K562 (cell line): Measurements from ENCODE around the gene PRRT1. TPM values are rescaled to one million over a fixed set of nuclear protein-coding genes. Genes with fewer than 3 reads are reported as not detected.
A peak's percentile ranks its signal among the peaks of the same experiment; 100 is the strongest.

ENCODE experiments used
- ATAC-seq: fragments of 200-7000 bp; cut with Tn5 transposase; 3 replicates; pipeline ENCODE4 v1.9.1; 2020; ENCODE audit warnings: moderate library complexity
- BruUV-seq: library from RNA; stranded (reverse); fragments of 400-500 nt; replicated peaks from 2 replicates; lab custom pipeline; 2021; lab: Mats Ljungman, UMichigan
- CTCF ChIA-PET: fragments of 300-600 bp; formaldehyde crosslinking; extraction: SDS; loops from one replicate; lab custom pipeline; 2021; ENCODE audit warnings: low intra/inter-chr PET ratio; lab: Yijun Ruan, JAX
- POLR2A ChIA-PET: fragments of 300-600, 350-650 bp; sonication (Branson Sonifier 250); formaldehyde crosslinking; extraction: SDS; loops from one replicate; lab custom pipeline; 2021; ENCODE audit warnings: antibody characterized with exemption, inconsistent platforms; lab: Yijun Ruan, JAX
- DNase-seq, 4 experiments: peaks; one replicate each; pipeline versions ENCODE4 v3.0.0 to v3.0.0-alpha.2; 2011 to 2018; ENCODE audit warnings: low spot score in 3 of 4, mixed read lengths in 3 of 4; ENCODE audit errors: extremely low read depth in 1 of 4
- FAIRE-seq: peaks from 2 replicates; lab custom pipeline; 2011; peaks lifted over from hg19 to GRCh38; lab: Jason Lieb, UNC
- H2AFZ ChIP-seq: 2 replicates; pipeline ENCODE4 v1.6.0; 2011; ENCODE audit warnings: low read depth, low read length, control low read depth, inconsistent platforms
- H3K27ac ChIP-seq: fragments of 200-600 bp; 3 replicates; pipeline ENCODE4 v1.8.0; 2011; ENCODE audit warnings: low read depth, mild to moderate bottlenecking, control low read depth, inconsistent platforms, low read length, moderate library complexity, mixed read lengths; ENCODE audit errors: extremely low read depth
- H3K27me3 ChIP-seq, 2 experiments: fragments of 300-600 bp in 1 of 2; 2 replicates in 1 of 2; 3 replicates in 1 of 2; pipeline versions ENCODE4 v1.6.0 to v1.8.0; 2011; ENCODE audit warnings: inconsistent platforms in 2 of 2, low read length in 2 of 2, mild to moderate bottlenecking in 1 of 2, mixed read lengths in 1 of 2, moderate library complexity in 1 of 2; ENCODE audit not compliant: control insufficient read depth in 2 of 2, insufficient read depth in 2 of 2
- H3K36me3 ChIP-seq: fragments of 300-600 bp; 3 replicates; pipeline ENCODE4 v1.8.0; 2011; ENCODE audit warnings: mild to moderate bottlenecking, low read length, inconsistent platforms; ENCODE audit not compliant: control insufficient read depth, insufficient read depth
- H3K4me1 ChIP-seq, 2 experiments: fragments of 200-600 bp in 1 of 2; replicated peaks in 1 of 2; 2 replicates in 1 of 2; 3 replicates in 1 of 2; pipeline versions ENCODE4 v1.5.1 to v1.8.0; 2011; ENCODE audit warnings: inconsistent platforms in 2 of 2, low read length in 2 of 2, mild to moderate bottlenecking in 1 of 2, mixed read lengths in 1 of 2, moderate library complexity in 1 of 2; ENCODE audit not compliant: control insufficient read depth in 2 of 2, insufficient read depth in 2 of 2
- H3K4me2 ChIP-seq: 2 replicates; pipeline ENCODE4 v1.6.1; 2011; ENCODE audit warnings: low read length, control low read depth, inconsistent platforms, mixed read lengths; ENCODE audit not compliant: insufficient read depth
- H3K4me3 ChIP-seq: fragments of 200-600 bp; sonication (generic), shearing (Covaris generic); 2 replicates; pipeline ENCODE4 v1.5.1; 2016; ENCODE audit warnings: control low read depth, inconsistent platforms
- H3K79me2 ChIP-seq: fragments of 200-600 bp; 3 replicates; pipeline ENCODE4 v1.8.0; 2011; ENCODE audit warnings: low read length, inconsistent platforms; ENCODE audit not compliant: control insufficient read depth, insufficient read depth
- H3K9ac ChIP-seq, 2 experiments: 2 replicates each; pipeline versions ENCODE4 v1.6.0 to v1.6.1; 2011; ENCODE audit warnings: low read depth in 2 of 2, low read length in 2 of 2, control low read depth in 1 of 2, inconsistent platforms in 1 of 2, mild to moderate bottlenecking in 1 of 2, mixed read lengths in 1 of 2; ENCODE audit not compliant: insufficient read depth in 1 of 2
- H3K9me1 ChIP-seq: one replicate; pipeline ENCODE4 v1.6.0; 2011; ENCODE audit warnings: inconsistent platforms, mild to moderate bottlenecking, low read length, moderate library complexity; ENCODE audit not compliant: control insufficient read depth, insufficient read depth
- H3K9me3 ChIP-seq: replicated peaks from 2 replicates; pipeline ENCODE4 v1.5.1; 2011; ENCODE audit warnings: low read depth, low read length, inconsistent platforms; ENCODE audit not compliant: control insufficient read depth, insufficient read depth
- H4K20me1 ChIP-seq: replicated peaks from 2 replicates; pipeline ENCODE4 v1.6.1; 2011; ENCODE audit warnings: low read length, inconsistent platforms, mixed read lengths; ENCODE audit not compliant: control insufficient read depth, insufficient read depth
- ARID1B ChIP-seq: fragments of 450-650 bp; IDR thresholded peaks from 2 replicates; pipeline ENCODE4 v1.6.1; 2016; ENCODE audit warnings: antibody characterized with exemption, mild to moderate bottlenecking, inconsistent platforms
- DIDO1 ChIP-seq: fragments of 450-650 bp; IDR thresholded peaks from 2 replicates; pipeline ENCODE4 v1.6.1; 2016; ENCODE audit warnings: low read depth, missing biosample characterization, missing genetic modification characterization
- E2F4 ChIP-seq: sonication (generic); formaldehyde crosslinking; IDR thresholded peaks from 2 replicates; pipeline ENCODE4 v1.8.0; 2022; ENCODE audit warnings: mild to moderate bottlenecking, low read depth, missing genetic modification reagents
- ESRRA ChIP-seq: fragments of 450-650 bp; IDR thresholded peaks from 2 replicates; pipeline ENCODE4 v1.6.1; 2014; ENCODE audit warnings: low read depth, mild to moderate bottlenecking, moderate library complexity, borderline replicate concordance
- GATAD2B ChIP-seq: fragments of 450-650 bp; IDR thresholded peaks from 2 replicates; pipeline ENCODE4 v1.6.1; 2017; ENCODE audit warnings: mild to moderate bottlenecking, borderline replicate concordance
- GTF2A2 ChIP-seq: IDR thresholded peaks from 2 replicates; pipeline ENCODE4 v1.6.1; 2016; ENCODE audit warnings: mild to moderate bottlenecking, missing genetic modification characterization, missing compliant biosample characterization
- NONO ChIP-seq, 2 experiments: fragments of 200-400 bp in 1 of 2; fragments of 450-650 bp in 1 of 2; formaldehyde crosslinking in 1 of 2; IDR thresholded peaks; 2 replicates each; pipeline ENCODE4 v1.6.1; 2017; ENCODE audit warnings: low read depth in 2 of 2, mild to moderate bottlenecking in 2 of 2, moderate library complexity in 2 of 2, low read length in 1 of 2
- POLR2H ChIP-seq: IDR thresholded peaks from 2 replicates; pipeline ENCODE4 v1.6.1; 2016; ENCODE audit warnings: missing genetic modification characterization, low read depth, mild to moderate bottlenecking, control low read depth, missing compliant biosample characterization, moderate library complexity
- PTRF ChIP-seq: fragments of 450-650 bp; IDR thresholded peaks from 2 replicates; pipeline ENCODE4 v1.6.1; 2016; ENCODE audit warnings: mild to moderate bottlenecking, missing genetic modification characterization, missing compliant biosample characterization
- RAD21 ChIP-seq, 2 experiments: fragments of 250-450 bp in 1 of 2; fragments of 450-650 bp in 1 of 2; sonication (Bioruptor Pico) in 1 of 2; formaldehyde crosslinking in 1 of 2; IDR thresholded peaks in 1 of 2; conservative IDR thresholded peaks in 1 of 2; 2 replicates each; pipeline versions ENCODE4 v1.4.0 to v1.8.0; 2020 to 2022; ENCODE audit warnings: mild to moderate bottlenecking in 2 of 2, moderate library complexity in 1 of 2
- RBM25 ChIP-seq: fragments of 200-400 bp; formaldehyde crosslinking; IDR thresholded peaks from 2 replicates; pipeline ENCODE4 v1.6.1; 2018; ENCODE audit warnings: low read length, low read depth, moderate library complexity; ENCODE audit not compliant: severe bottlenecking
- RBM39 ChIP-seq: fragments of 200-400 bp; formaldehyde crosslinking; optimal IDR thresholded peaks from 2 replicates; pipeline ENCODE3; 2018; ENCODE audit warnings: low read depth, low read length
- SNRNP70 ChIP-seq: fragments of 200-400 bp; formaldehyde crosslinking; optimal IDR thresholded peaks from 2 replicates; pipeline ENCODE3; 2017; ENCODE audit warnings: low read depth, low read length
- STAG1 ChIP-seq: sonication (generic); formaldehyde crosslinking; IDR thresholded peaks from 2 replicates; pipeline ENCODE4 v1.5.0; 2020; ENCODE audit warnings: missing genetic modification reagents, borderline replicate concordance
- TEAD1 ChIP-seq, 2 experiments: fragments of 450-650 bp in 1 of 2; sonication (generic) in 1 of 2; formaldehyde crosslinking; IDR thresholded peaks; 2 replicates each; pipeline versions ENCODE4 v1.4.0 to v1.8.0; 2020 to 2022; ENCODE audit warnings: mild to moderate bottlenecking in 2 of 2, missing genetic modification reagents in 1 of 2
- TRIM28 ChIP-seq: fragments of 450-650 bp; IDR thresholded peaks from 2 replicates; pipeline ENCODE4 v1.6.1; 2017
- ZNF695 ChIP-seq: fragments of 450-650 bp; formaldehyde crosslinking; IDR thresholded peaks from 2 replicates; pipeline ENCODE4 v1.4.0; 2020; ENCODE audit warnings: mild to moderate bottlenecking, moderate library complexity
- WGBS: fragments of 100-300 bp; shearing (Covaris generic); methylation state at CpG from one replicate; pipeline ENCODE4 v1.1.6; 2016; ENCODE audit warnings: low coverage, mixed read lengths; ENCODE audit not compliant: insufficient coverage; ENCODE audit errors: missing lambda C conversion rate; 5-methylcytosine and 5-hydroxymethylcytosine counted together
- in situ Hi-C: fragments of 300-500 bp; cut with MboI; formaldehyde crosslinking; loops from 4 replicates; pipeline ENCODE4 v1.15.0; 2018; ENCODE audit warnings: inconsistent platforms, mixed read lengths
- intact Hi-C: fragments of 100-400 bp; cut with micrococcal nuclease; formaldehyde crosslinking; loops from 2 replicates; pipeline ENCODE4 v1.14.2; 2022
- polyA plus RNA-seq, 8 experiments: library from polyadenylated mRNA; depleted of rRNA in 4 of 8; stranded (reverse) in 5 of 8; unstranded in 3 of 8; fragments of >200 nt; fragmentation: Nextera tagmentation in 2 of 8; fragmentation: Illumina TruSeq in 1 of 8; extraction: Ambion mirVana in 2 of 8; extraction: Trizol in 1 of 8; gene quantifications; 2 replicates each; pipeline versions ENCODE4 v1.2.1 to v1.2.3, GENCODE V29; 2011 to 2014; ENCODE audit warnings: inconsistent platforms in 1 of 8, missing spikeins in 1 of 8
- total RNA-seq, 7 experiments: library from RNA; depleted of rRNA in 6 of 7; stranded (reverse); fragments of >200 nt in 6 of 7; fragmentation: Illumina TruSeq in 2 of 7; extraction: Trizol in 2 of 7; gene quantifications; 2 replicates each; pipeline versions ENCODE4 v1.2.1 to v1.2.3, GENCODE V29; 2011 to 2021; ENCODE audit warnings: low replicate concordance in 1 of 7
- TF ChIP-seq, protein P1 (sequence below): fragments of 250-450 bp; sonication (Bioruptor Pico); IDR thresholded peaks from 2 replicates; pipeline ENCODE4 v1.9.0; 2021; ENCODE audit warnings: mild to moderate bottlenecking
- TF ChIP-seq, protein P2 (sequence below): fragments of 450-650 bp; IDR thresholded peaks from 2 replicates; pipeline ENCODE4 v1.6.1; 2016

PRRT1 gene
- total and polyA plus RNA-seq, 9 of the 15 experiments (the other 6 are each of a cell fraction or from before 2014, with no cell fraction given): 0.14 to 3.5 (median 0.41) TPM

DNA sequence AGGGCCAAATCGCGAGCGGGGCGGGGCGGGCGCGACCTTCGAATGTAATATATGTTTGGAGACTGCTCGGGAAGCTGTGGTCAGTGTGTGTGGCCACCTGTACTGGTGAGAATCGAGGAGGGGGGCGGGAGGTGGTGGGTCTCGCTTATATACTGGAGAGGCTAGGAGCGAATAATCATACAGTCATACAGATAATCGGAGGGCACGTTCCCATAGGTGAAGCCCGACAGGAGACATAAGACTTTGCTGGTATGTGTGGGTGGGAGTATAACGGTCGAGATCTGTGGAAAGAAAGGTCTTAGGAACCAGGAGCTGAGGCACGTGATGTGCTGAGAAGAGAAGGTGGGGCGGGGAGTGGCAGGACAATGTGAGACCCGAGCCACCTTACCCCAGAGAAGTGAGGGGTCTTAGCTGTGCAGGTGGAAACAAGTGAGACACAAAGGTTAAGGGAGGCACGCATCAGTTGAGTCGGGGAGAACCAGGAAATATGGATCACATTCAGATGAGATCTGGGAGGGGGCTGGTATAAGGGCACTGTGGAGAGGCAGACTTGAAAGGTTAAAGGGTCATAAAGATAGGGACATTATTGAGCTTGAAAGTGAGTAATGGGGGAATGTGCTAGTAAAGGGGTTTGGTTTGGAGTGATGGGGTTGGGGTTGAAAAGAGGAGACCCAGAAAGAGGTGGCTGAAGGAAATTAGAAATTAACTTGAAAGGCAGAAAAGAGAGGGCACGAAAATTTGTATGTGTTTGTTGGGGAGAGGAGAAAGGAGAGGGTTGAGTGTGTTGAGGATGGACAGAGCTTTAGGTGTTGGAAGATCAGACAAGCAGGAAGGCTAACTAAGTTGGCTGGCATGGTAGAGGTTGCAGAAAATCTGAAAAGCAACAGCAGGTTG is 27.1 kb upstream of the PRRT1 start:
- ChIA-PET CTCF (no interaction called here), POLR2A (interaction anchor here (0.6 to 4.5 kb wide), 9 partner anchors 11 to 794 kb away, joined by 3 to 30 read pairs (median 6); partner anchors contain the start of genes ATF6B, EGFL8, FKBPL and PBX2)
- H3K79me2 ChIP-seq: peaks cover 67% of the 10 kb centered on the region
- peak overlapping the region; percentile 94 for H3K27ac ChIP-seq
- under 1% methylated on average over 24 of the region's 24 CpGs for WGBS
- no peaks in the 10 kb centered on the region for H4K20me1 ChIP-seq
- peak; percentile 37 to 59 (median 54) for DNase-seq
- H2AFZ ChIP-seq: peak overlapping the region; percentile 71
- no peaks in the 10 kb centered on the region for H3K9me3 ChIP-seq
- peaks cover 56% of the 10 kb centered on the region; the same call in 2 of the 3 replicates for H3K36me3 ChIP-seq
- H3K4me2 ChIP-seq: peak overlapping the region; percentile 100
- peak overlapping the region; percentile 86 to 91 for H3K9ac ChIP-seq
- peak; percentile 11 for ATAC-seq
- FAIRE-seq: no peak
- H3K4me3 ChIP-seq: peak overlapping the region; percentile 88
- H3K4me1 ChIP-seq: peaks cover 48 to 57% of the 10 kb centered on the region in 2 experiments
- intact Hi-C loops: loop anchor here (2.0 to 10.0 kb wide), 3 partner anchors 60 to 514 kb away; partner anchors contain the start of genes C6orf47, CSNK2B, GPANK1 and HSPA1B
- H3K27me3 ChIP-seq: no peaks in the 10 kb centered on the region
- peaks cover 7% of the 10 kb centered on the region for H3K9me1 ChIP-seq
- BruUV-seq: TSS peak; percentile 71
- in situ Hi-C loops: no loop called here
- TF ChIP-seq ESRRA (peak; percentile 1; the same call in 1 of the 2 replicates), DIDO1 (tag) (no peak), ZNF695 (CRISPR knock-in tag) (no peak), E2F4 (CRISPR knock-in tag) (0 out of 2 replicates have a peak, but pooled peaks have one; percentile 13), RAD21 (CRISPR knock-in tag; conservative IDR thresholded peaks at IDR 0.05 in 1 of 2, IDR thresholded peaks at IDR 0.05 in 1 of 2) (no peak), RBM25 (no peak), NONO (IDR thresholded peaks at IDR 0.05; ENCODE audit: low read depth in 2 of 2, low read length in 1 of 2) (0 out of 4 replicates have a peak, but pooled peaks of 1 of the 2 experiments have one; percentile 18), GATAD2B (no peak), GTF2A2 (tag) (no peak), TEAD1 (CRISPR knock-in tag; IDR thresholded peaks at IDR 0.05) (no peak), POLR2H (no peak), SNRNP70 (no peak), TRIM28 (no peak), PTRF (tag) (no peak), STAG1 (no peak), ARID1B (peak; percentile 59), RBM39 (peak; percentile 55)
- TF ChIP-seq, protein P1, sequence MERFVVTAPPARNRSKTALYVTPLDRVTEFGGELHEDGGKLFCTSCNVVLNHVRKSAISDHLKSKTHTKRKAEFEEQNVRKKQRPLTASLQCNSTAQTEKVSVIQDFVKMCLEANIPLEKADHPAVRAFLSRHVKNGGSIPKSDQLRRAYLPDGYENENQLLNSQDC (CRISPR knock-in tag): no peak
- TF ChIP-seq, protein P2, sequence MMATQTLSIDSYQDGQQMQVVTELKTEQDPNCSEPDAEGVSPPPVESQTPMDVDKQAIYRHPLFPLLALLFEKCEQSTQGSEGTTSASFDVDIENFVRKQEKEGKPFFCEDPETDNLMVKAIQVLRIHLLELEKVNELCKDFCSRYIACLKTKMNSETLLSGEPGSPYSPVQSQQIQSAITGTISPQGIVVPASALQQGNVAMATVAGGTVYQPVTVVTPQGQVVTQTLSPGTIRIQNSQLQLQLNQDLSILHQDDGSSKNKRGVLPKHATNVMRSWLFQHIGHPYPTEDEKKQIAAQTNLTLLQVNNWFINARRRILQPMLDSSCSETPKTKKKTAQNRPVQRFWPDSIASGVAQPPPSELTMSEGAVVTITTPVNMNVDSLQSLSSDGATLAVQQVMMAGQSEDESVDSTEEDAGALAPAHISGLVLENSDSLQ: no peak
